Measurements from ENCODE around the gene PNRC2. TPM values are rescaled to one million over a fixed set of nuclear protein-coding genes. Genes with fewer than 3 reads are reported as not detected.

The PNRC2 gene
- total and polyA plus RNA-seq, 10 of the 15 experiments (the other 5 are each of a cell fraction or from before 2014, with no cell fraction given): 106 to 205 (median 163) TPM

GRCh38 chr1:23960291-23961020, 828 bp downstream of the PNRC2 start:
- H2AFZ ChIP-seq (ENCODE audit: control insufficient read depth, low read depth, low read length): no peak overlapping the region
- H3K9me3 ChIP-seq (replicated peaks; ENCODE audit: control insufficient read depth, insufficient read depth, low read length): no peaks in the 10 kb centered on the region
- in situ Hi-C loops (cut with MboI) (no loop called here), intact Hi-C loops (cut with micrococcal nuclease; ENCODE audit: unreplicated experiment) (loop anchor here (5.0 kb wide), 1 partner anchor 432 kb away; no protein-coding TSS in a partner anchor)
- ChIA-PET RAD21 (ENCODE audit: unreplicated experiment) (interaction anchor here (0.9 to 3.6 kb wide), 7 partner anchors 13 to 68 kb away, joined by 3 to 29 read pairs (median 11); no protein-coding TSS in a partner anchor), CTCF (interaction anchor here (0.7 to 3.4 kb wide), 8 partner anchors 8 to 151 kb away, joined by 3 to 21 read pairs (median 4); partner anchors contain the start of gene SRSF10), SMC1A (ENCODE audit: uncharacterized antibody, unreplicated experiment) (interaction anchor here (0.9 to 9.6 kb wide), 9 partner anchors 10 to 83 kb away, joined by 3 to 77 read pairs (median 5); partner anchors contain the start of gene SRSF10), POLR2A (interaction anchor here (0.6 to 8.1 kb wide), 8 partner anchors 13 to 80 kb away, joined by 3 to 108 read pairs (median 6); partner anchors contain the start of gene SRSF10)
- peak overlapping the region; percentile 87 for H3K4me3 ChIP-seq
- 0% methylated on average over 15 of the region's 15 CpGs for WGBS (ENCODE audit: insufficient coverage, insufficient replicate concordance, low lambda C conversion rate, missing lambda C conversion rate)
- H3K27me3 ChIP-seq (replicated peaks in 1 of 2; ENCODE audit: control insufficient read depth in 2 of 2, insufficient read depth in 2 of 2, low read length in 1 of 2): no peaks in the 10 kb centered on the region
- DNase-seq (ENCODE audit: low read depth, low spot score) (no peak), ATAC-seq (no peak), FAIRE-seq (peak; percentile 69)
- TSS peak; percentile 69 for BruUV-seq (replicated peaks)
- H4K20me1 ChIP-seq (ENCODE audit: control insufficient read depth, insufficient read depth): no peaks in the 10 kb centered on the region
- peaks cover 36% of the 10 kb centered on the region for H3K79me2 ChIP-seq (ENCODE audit: control insufficient read depth, insufficient read depth, low read length)
- H3K27ac ChIP-seq (ENCODE audit: control insufficient read depth, insufficient read depth): peak overlapping the region; percentile 97
- peak overlapping the region; percentile 98 for H3K9ac ChIP-seq (ENCODE audit: control insufficient read depth, insufficient read depth, low read length)
- H3K36me3 ChIP-seq (ENCODE audit: control insufficient read depth in 2 of 2, insufficient read depth in 2 of 2, low read length in 1 of 2): peaks cover 0 to 3% of the 10 kb centered on the region in 2 experiments; a peak in 2 of 4 replicates
- peak overlapping the region; percentile 51; the same call in 1 of the 2 replicates for H3K4me2 ChIP-seq (ENCODE audit: control insufficient read depth, insufficient read depth)
- H3K4me1 ChIP-seq (ENCODE audit: control insufficient read depth, insufficient read depth, low read length): peaks cover 30% of the 10 kb centered on the region
- TF ChIP-seq ZNF274 (IDR thresholded peaks at IDR 0.05; ENCODE audit: insufficient read depth, insufficient read length): no peak
- peak in 1 of 2 experiments; percentile 49; a peak in 2 of 4 replicates for TF ChIP-seq IKZF2 (IDR thresholded peaks at IDR 0.05)
- no peak for TF ChIP-seq NFYA (IDR thresholded peaks at IDR 0.05; ENCODE audit: borderline replicate concordance, low read depth, low read length)
- TF ChIP-seq NR2C2 (IDR thresholded peaks at IDR 0.05; ENCODE audit: borderline replicate concordance, control insufficient read depth, insufficient read length, low read depth): no peak
- TF ChIP-seq GATAD2B (conservative IDR thresholded peaks at IDR 0.05; ENCODE audit: low read depth): 0 out of 2 replicates have a peak, but pooled peaks have one; percentile 1
- TF ChIP-seq SP1 (IDR thresholded peaks at IDR 0.05; ENCODE audit: low read depth, low read length): no peak
- no peak for TF ChIP-seq CREB1 (IDR thresholded peaks at IDR 0.05; ENCODE audit: low read depth)
- no peak for TF ChIP-seq ZZZ3 (IDR thresholded peaks at IDR 0.05; ENCODE audit: control insufficient read depth, insufficient read length, low read depth)
- TF ChIP-seq SREBF2 (IDR thresholded peaks at IDR 0.05; ENCODE audit: low read length): no peak
- no peak for TF ChIP-seq ESRRA (IDR thresholded peaks at IDR 0.05; ENCODE audit: low read length)
- TF ChIP-seq RCOR1 (conservative IDR thresholded peaks at IDR 0.05; ENCODE audit: low read depth, low read length): no peak
- TF ChIP-seq GABPA (IDR thresholded peaks at IDR 0.05; ENCODE audit: low read depth): no peak
- no peak for TF ChIP-seq RBBP5 (conservative IDR thresholded peaks at IDR 0.05)
- TF ChIP-seq BRCA1 (IDR thresholded peaks at IDR 0.05; ENCODE audit: low read depth, low read length): no peak
- TF ChIP-seq ZBED1 (IDR thresholded peaks at IDR 0.05; ENCODE audit: borderline replicate concordance): 0 out of 2 replicates have a peak, but pooled peaks have one; percentile 17
- TF ChIP-seq EGR1 (IDR thresholded peaks at IDR 0.05; ENCODE audit: borderline replicate concordance in 1 of 2, low read depth in 2 of 2, low read length in 2 of 2): no peak
- no peak for TF ChIP-seq ZSCAN29 (IDR thresholded peaks at IDR 0.05)
- no peak for TF ChIP-seq CHD2 (IDR thresholded peaks at IDR 0.05; ENCODE audit: borderline replicate concordance, low read depth, low read length)
- TF ChIP-seq SUZ12 (IDR thresholded peaks at IDR 0.05; ENCODE audit: unreplicated experiment): no peak
- no peak for TF ChIP-seq SUPT20H (IDR thresholded peaks at IDR 0.05; ENCODE audit: borderline replicate concordance, control insufficient read depth, low read depth, low read length)
- no peak for TF ChIP-seq HSF1 (IDR thresholded peaks at IDR 0.05; ENCODE audit: low read depth, low read length)
- peak; percentile 33; the same call in 1 of the 2 replicates for TF ChIP-seq NKRF (conservative IDR thresholded peaks at IDR 0.05)
